Type B pancreatic cell (in vitro differentiated cells): ENCODE data around the gene BSG. TPM values are rescaled to one million over a fixed set of nuclear protein-coding genes. Genes with fewer than 3 reads are reported as not detected.

Experiments
- DNase-seq: peaks from one replicate; pipeline ENCODE4 v3.0.0; 2021; ENCODE audit warnings: mixed read lengths; ENCODE audit not compliant: unreplicated experiment; ENCODE audit errors: extremely low spot score
- H3K27ac Mint-ChIP-seq: 2 replicates; pipeline ENCODE4 v1.8.0; 2021; ENCODE audit warnings: mild to moderate bottlenecking, mixed read lengths
- H3K27me3 Mint-ChIP-seq: 2 replicates; pipeline ENCODE4 v1.8.0; 2021; ENCODE audit warnings: mixed read lengths
- H3K36me3 Mint-ChIP-seq: 2 replicates; pipeline ENCODE4 v1.8.0; 2021; ENCODE audit warnings: mixed read lengths
- H3K4me1 Mint-ChIP-seq: one replicate; pipeline ENCODE4 v1.8.0; 2021; ENCODE audit warnings: mixed read lengths; ENCODE audit not compliant: unreplicated experiment
- H3K4me3 Mint-ChIP-seq: 2 replicates; pipeline ENCODE4 v1.8.0; 2021; ENCODE audit warnings: mild to moderate bottlenecking, mixed read lengths
- H3K9me3 Mint-ChIP-seq: 2 replicates; pipeline ENCODE4 v1.8.0; 2021; ENCODE audit warnings: mixed read lengths
- total RNA-seq: library from RNA; stranded (reverse); gene quantifications from 2 replicates; pipeline ENCODE4 v1.2.1, GENCODE V29; 2021; ENCODE audit warnings: low replicate concordance
- TF ChIP-seq, protein P1 (sequence below): fragments of 200-600 bp; sonication (generic); conservative IDR thresholded peaks from 2 replicates; pipeline ENCODE4 v1.5.0; 2021; ENCODE audit warnings: antibody characterized with exemption, mild to moderate bottlenecking

BSG gene
- total RNA-seq, 1 donor from 2014 or later, result 522 TPM

DNA sequence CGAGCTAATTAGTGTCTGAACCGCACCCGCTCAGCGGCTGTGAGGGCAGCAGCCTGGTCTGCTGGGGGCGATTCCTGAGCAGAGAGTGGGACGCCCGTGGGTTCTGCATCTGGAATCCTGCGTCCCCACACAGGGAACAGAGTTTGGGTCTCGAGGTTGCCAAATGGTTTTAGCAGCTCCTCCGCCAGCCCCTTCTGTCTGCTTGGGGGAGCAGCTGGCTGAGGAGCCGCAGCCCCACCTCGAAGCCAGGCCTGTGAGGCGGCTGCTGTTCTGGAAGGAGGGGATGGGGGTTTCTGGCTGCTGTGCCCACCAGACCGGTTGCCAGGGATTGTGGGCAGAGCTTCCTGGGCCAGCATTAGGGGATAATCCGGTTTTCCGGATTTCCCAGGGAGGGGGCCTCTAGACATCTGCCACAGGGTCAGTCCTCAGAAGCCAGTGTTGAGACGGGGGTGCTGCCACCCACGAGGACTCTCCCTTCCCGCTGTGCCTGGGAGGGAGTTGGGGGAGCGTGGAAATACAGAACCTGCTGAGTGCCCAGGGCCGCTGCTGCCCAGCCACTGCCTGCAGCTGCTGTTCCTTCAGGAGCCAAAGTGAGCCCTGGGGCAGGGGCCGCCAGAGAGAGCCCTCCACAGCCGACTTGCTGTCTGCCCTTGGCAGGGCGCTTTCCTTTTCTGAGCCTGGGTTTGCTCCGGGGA is 38.9 kb upstream of the BSG start:
- Mint-ChIP-seq H3K4me3 (peak overlapping the region; percentile 96), H3K27me3 (no peaks in the 10 kb centered on the region), H3K4me1 (peaks cover 5% of the 10 kb centered on the region), H3K36me3 (no peaks in the 10 kb centered on the region), H3K9me3 (no peaks in the 10 kb centered on the region), H3K27ac (peak overlapping the region; percentile 81)
- DNase-seq, result no peak
- TF ChIP-seq, protein P1, sequence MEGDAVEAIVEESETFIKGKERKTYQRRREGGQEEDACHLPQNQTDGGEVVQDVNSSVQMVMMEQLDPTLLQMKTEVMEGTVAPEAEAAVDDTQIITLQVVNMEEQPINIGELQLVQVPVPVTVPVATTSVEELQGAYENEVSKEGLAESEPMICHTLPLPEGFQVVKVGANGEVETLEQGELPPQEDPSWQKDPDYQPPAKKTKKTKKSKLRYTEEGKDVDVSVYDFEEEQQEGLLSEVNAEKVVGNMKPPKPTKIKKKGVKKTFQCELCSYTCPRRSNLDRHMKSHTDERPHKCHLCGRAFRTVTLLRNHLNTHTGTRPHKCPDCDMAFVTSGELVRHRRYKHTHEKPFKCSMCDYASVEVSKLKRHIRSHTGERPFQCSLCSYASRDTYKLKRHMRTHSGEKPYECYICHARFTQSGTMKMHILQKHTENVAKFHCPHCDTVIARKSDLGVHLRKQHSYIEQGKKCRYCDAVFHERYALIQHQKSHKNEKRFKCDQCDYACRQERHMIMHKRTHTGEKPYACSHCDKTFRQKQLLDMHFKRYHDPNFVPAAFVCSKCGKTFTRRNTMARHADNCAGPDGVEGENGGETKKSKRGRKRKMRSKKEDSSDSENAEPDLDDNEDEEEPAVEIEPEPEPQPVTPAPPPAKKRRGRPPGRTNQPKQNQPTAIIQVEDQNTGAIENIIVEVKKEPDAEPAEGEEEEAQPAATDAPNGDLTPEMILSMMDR, result no peak

DNA sequence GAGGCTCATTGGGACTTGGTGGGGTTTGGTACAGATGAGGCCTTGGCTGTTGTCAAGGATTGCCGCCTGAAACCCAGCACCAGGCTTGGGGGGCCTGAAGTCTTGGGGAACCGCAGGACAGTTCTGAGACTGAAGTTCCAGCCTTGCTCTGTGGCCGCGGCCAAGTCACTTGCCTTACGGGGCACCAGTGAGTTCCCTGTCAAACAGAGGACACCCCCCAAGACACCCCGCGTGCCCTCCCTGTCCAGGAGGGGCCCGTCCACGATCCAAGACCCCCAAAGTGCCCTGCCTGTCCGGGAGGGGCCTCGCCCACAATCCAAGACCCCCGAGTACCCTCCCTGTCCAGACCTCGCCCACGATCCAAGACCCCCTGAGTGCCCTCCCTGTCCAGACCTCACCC is 38.3 kb upstream of the BSG start:
- TF ChIP-seq, protein P1, result no peak
- no peak overlapping the region for H3K4me3 Mint-ChIP-seq
- H3K9me3 Mint-ChIP-seq, result no peaks in the 10 kb centered on the region
- H3K27ac Mint-ChIP-seq, result no peak overlapping the region
- no peaks in the 10 kb centered on the region for H3K27me3 Mint-ChIP-seq
- H3K4me1 Mint-ChIP-seq, result peaks cover 4% of the 10 kb centered on the region
- no peaks in the 10 kb centered on the region for H3K36me3 Mint-ChIP-seq
- DNase-seq, result no peak

DNA sequence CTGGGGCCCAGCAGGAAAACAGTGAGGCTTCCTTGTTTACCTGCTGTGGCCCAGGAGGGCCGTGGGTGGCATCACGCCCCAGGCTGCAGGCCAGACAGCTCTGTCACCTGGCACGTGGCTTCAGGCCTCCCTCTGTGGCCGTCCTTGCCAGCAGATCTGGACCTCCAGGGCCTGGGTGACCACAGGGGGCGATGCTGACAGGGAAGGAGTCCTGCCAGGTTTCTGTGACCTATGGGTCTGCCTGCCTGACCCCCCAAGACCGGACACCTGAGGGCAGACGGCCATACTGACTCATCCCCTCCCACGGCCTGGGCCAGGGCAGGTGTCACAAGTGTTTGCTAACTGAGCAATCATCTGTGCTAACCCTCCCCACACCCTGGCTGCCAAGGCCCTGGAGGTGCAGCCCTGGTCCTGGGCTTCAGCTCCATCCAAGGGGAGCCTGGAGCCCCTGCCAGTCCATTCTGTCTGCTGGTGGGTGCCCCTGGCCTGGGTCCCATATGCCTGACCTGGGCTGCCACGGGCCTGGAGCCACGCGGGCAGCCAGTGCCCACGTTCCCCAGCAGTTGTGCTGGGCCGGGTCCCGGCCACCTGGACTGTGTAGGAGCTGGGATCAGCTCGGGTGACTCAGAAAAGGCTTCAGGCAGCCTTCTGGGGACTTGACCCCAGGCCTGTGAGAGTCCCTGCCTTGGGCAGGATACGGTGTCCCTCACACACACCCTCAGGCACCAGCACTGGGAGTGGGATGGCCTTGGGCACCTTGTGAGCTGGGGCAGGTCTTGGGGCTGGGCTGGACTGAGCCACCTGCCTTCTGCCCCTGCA is 37.2 kb upstream of the BSG start:
- H3K27me3 Mint-ChIP-seq, result no peaks in the 10 kb centered on the region
- no peak for DNase-seq
- H3K36me3 Mint-ChIP-seq, result no peaks in the 10 kb centered on the region
- TF ChIP-seq, protein P1, result no peak
- no peak overlapping the region for H3K27ac Mint-ChIP-seq
- peaks cover 4% of the 10 kb centered on the region for H3K4me1 Mint-ChIP-seq
- H3K4me3 Mint-ChIP-seq, result peak overlapping the region; percentile 47
- no peaks in the 10 kb centered on the region for H3K9me3 Mint-ChIP-seq

DNA sequence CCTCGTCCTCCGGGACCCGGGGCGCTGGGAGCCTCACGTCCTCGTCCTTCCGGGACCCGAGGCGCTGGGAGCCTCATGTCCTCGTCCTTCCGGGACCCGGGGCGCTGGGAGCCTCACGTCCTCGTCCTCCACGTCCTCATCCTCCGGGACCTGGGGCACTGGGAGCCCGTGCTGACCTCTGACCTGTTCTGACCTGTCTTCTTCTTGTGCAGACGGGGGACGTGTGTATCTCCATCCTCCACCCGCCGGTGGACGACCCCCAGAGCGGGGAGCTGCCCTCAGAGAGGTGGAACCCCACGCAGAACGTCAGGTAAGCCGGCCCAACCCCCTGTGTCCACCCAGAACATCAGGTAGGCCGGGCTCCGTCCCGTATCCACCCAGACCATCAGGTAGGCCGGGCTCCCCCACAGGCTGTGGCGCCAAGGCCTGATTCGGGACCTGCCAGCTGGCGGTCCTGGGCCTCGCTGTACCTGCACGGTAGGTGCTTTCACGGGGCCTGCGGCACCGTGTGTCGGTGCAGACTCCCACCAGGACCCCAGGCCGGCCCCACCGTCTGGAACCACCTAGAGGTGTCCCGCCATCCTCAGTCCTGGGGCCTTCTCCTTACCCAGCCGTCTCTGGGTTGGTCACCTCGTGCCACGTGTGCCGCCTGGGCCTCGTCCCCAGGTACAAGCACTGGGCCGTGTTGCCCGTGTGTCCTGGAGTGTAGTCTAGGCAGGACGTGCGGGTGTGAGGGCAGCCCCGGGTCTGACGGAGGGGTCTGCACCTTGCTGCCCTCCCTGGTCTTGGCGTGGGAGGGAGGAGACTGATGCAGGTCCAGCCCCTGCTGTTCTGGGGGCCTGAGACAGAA is 36.1 kb upstream of the BSG start:
- no peak for DNase-seq
- Mint-ChIP-seq H3K4me3 (no peak overlapping the region), H3K27me3 (no peaks in the 10 kb centered on the region), H3K27ac (no peak overlapping the region), H3K9me3 (no peaks in the 10 kb centered on the region), H3K36me3 (no peaks in the 10 kb centered on the region), H3K4me1 (peaks cover 4% of the 10 kb centered on the region)
- TF ChIP-seq, protein P1, result no peak

DNA sequence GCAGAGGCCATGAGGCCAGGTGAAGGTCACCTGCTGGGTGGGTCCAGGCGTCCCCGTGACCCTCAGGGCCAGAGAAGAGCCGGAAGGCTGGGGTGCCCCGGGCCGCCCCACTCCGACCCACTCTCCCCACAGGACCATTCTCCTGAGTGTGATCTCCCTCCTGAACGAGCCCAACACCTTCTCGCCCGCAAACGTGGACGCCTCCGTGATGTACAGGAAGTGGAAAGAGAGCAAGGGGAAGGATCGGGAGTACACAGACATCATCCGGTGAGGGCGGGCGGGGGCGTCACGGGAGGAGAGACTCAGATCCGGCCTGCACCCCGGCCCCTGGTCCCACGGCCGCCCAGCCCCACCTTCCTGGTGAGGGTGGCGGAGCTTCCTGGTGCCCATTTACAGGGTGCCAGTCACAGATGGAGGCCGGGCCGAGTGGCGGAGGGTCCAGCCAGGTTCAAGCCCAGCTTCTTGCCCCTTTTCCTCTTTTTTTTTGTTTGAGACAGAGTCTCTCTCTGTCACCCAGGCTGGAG is 35.5 kb upstream of the BSG start:
- Mint-ChIP-seq H3K9me3 (no peaks in the 10 kb centered on the region), H3K27me3 (no peaks in the 10 kb centered on the region), H3K4me1 (peaks cover 4% of the 10 kb centered on the region), H3K36me3 (no peaks in the 10 kb centered on the region), H3K4me3 (no peak overlapping the region), H3K27ac (no peak overlapping the region)
- no peak for DNase-seq
- TF ChIP-seq, protein P1, result no peak
